Ishikawa (cell line): Measurements from ENCODE around the gene TNFAIP3.

Experiments used
- CEBPB ChIP-seq: IDR thresholded peaks from 2 replicates; pipeline ENCODE4 v1.6.1; 2012
- EP300 ChIP-seq: IDR thresholded peaks from 2 replicates; pipeline ENCODE4 v1.6.1; 2012; ENCODE audit warnings: borderline replicate concordance
- FOXM1 ChIP-seq: IDR thresholded peaks from 2 replicates; pipeline ENCODE4 v1.6.1; 2012; ENCODE audit warnings: low read depth, borderline replicate concordance
- MAX ChIP-seq: IDR thresholded peaks from 2 replicates; pipeline ENCODE4 v1.6.1; 2012
- RAD21 ChIP-seq: IDR thresholded peaks from 2 replicates; pipeline ENCODE4 v1.6.1; 2012; ENCODE audit warnings: low read depth
- YY1 ChIP-seq: IDR thresholded peaks from 2 replicates; pipeline ENCODE4 v1.6.1; 2012; ENCODE audit warnings: low read depth
- ZBTB7A ChIP-seq: IDR thresholded peaks from 2 replicates; pipeline ENCODE4 v1.6.1; 2012; ENCODE audit warnings: low read depth
- TF ChIP-seq, protein P1 (sequence below): IDR thresholded peaks from 2 replicates; pipeline ENCODE4 v1.6.1; 2012; ENCODE audit warnings: low read depth, mild to moderate bottlenecking

- TF ChIP-seq ZBTB7A (no peak), FOXM1 (no peak), MAX (no peak), EP300 (no peak), RAD21 (no peak), YY1 (no peak), CEBPB (no peak)
- TF ChIP-seq, protein P1, sequence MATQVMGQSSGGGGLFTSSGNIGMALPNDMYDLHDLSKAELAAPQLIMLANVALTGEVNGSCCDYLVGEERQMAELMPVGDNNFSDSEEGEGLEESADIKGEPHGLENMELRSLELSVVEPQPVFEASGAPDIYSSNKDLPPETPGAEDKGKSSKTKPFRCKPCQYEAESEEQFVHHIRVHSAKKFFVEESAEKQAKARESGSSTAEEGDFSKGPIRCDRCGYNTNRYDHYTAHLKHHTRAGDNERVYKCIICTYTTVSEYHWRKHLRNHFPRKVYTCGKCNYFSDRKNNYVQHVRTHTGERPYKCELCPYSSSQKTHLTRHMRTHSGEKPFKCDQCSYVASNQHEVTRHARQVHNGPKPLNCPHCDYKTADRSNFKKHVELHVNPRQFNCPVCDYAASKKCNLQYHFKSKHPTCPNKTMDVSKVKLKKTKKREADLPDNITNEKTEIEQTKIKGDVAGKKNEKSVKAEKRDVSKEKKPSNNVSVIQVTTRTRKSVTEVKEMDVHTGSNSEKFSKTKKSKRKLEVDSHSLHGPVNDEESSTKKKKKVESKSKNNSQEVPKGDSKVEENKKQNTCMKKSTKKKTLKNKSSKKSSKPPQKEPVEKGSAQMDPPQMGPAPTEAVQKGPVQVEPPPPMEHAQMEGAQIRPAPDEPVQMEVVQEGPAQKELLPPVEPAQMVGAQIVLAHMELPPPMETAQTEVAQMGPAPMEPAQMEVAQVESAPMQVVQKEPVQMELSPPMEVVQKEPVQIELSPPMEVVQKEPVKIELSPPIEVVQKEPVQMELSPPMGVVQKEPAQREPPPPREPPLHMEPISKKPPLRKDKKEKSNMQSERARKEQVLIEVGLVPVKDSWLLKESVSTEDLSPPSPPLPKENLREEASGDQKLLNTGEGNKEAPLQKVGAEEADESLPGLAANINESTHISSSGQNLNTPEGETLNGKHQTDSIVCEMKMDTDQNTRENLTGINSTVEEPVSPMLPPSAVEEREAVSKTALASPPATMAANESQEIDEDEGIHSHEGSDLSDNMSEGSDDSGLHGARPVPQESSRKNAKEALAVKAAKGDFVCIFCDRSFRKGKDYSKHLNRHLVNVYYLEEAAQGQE = no peak
Measured at GRCh38 chr6:137894779-137895385, 27.8 kb downstream of the TNFAIP3 start.
